Mucosa of descending colon (tissue), 3 donors: Measurements from ENCODE around the gene OSBPL3. TPM values are rescaled to one million over a fixed set of nuclear protein-coding genes. Genes with fewer than 3 reads are reported as not detected.

Experiments
- ATAC-seq: fragments of 200-7000 bp; cut with Tn5 transposase; one replicate; pipeline ENCODE4 v1.9.1; 2020; ENCODE audit warnings: mild to moderate bottlenecking, moderate library complexity
- DNase-seq, 3 donors: peaks; one replicate each; pipeline ENCODE4 v3.0.0-alpha.2; 2020
- H3K36me3 ChIP-seq: fragments of 200-600 bp; one replicate; pipeline ENCODE4 v1.8.0; 2021; ENCODE audit warnings: low read depth, mild to moderate bottlenecking
- H3K4me1 ChIP-seq: fragments of 200-600 bp; one replicate; pipeline ENCODE4 v1.8.0; 2021; ENCODE audit warnings: low read depth, mild to moderate bottlenecking
- H3K4me3 ChIP-seq: fragments of 200-600 bp; one replicate; pipeline ENCODE4 v1.8.0; 2021; ENCODE audit warnings: mild to moderate bottlenecking
- H3K9me3 ChIP-seq: fragments of 200-600 bp; one replicate; pipeline ENCODE4 v1.8.0; 2021; ENCODE audit warnings: mild to moderate bottlenecking
- intact Hi-C, 2 donors: fragments of 100-400 bp; cut with DNase I in 1 of 2; cut with micrococcal nuclease in 1 of 2; formaldehyde crosslinking; loops; one replicate each; pipeline versions ENCODE4 v1.11.0 to v1.11.1; 2022; cut with DNase I, micrococcal nuclease
- total RNA-seq, 3 donors: library from RNA; stranded (reverse); fragmentation: NEBNext Ultra II Directional in 2 of 3; extraction: Animal tissue kit (Norgen Biotek cat#: 25700) in 2 of 3; gene quantifications; one replicate each; pipeline versions ENCODE4 v1.2.1 to v1.2.4, GENCODE V29; 2021 to 2023
- TF ChIP-seq, protein P1 (sequence below): fragments of 200-600 bp; IDR thresholded peaks from one replicate; pipeline ENCODE4 v1.8.0; 2022; ENCODE audit warnings: antibody characterized with exemption, mild to moderate bottlenecking
- donor health status: DM: no; HTN: no; CAD: no; lungs with moderate emphysema.
- donor health status: DM: no; HTN: no; CAD: no.
- donor health status: DM: no; HTN: yes; CAD: no.

Gene OSBPL3
- total RNA-seq, 3 donors from 2014 or later, result 9.0 to 15.4 (median 10.6) TPM

DNA sequence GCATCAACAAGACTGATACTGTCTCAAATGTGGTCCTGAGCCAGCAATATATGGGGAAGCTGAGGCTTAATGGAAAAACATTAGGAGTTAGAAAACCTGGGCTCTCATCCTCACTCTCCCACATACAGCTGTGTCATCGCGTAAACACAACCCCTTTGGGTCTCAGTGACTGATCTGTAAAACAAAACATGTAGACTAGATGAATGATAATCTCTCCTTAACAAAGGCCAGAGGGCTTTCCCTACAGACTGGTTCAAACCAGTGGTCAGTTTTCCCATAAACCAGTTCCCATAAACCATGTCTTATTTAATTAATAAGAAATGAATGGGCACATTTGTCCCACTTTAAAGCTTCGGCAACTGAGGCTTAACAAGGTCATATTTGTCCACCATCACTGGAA is 48.1 kb downstream of the OSBPL3 start:
- intact Hi-C loops, result no loop called here
- TF ChIP-seq, protein P1, sequence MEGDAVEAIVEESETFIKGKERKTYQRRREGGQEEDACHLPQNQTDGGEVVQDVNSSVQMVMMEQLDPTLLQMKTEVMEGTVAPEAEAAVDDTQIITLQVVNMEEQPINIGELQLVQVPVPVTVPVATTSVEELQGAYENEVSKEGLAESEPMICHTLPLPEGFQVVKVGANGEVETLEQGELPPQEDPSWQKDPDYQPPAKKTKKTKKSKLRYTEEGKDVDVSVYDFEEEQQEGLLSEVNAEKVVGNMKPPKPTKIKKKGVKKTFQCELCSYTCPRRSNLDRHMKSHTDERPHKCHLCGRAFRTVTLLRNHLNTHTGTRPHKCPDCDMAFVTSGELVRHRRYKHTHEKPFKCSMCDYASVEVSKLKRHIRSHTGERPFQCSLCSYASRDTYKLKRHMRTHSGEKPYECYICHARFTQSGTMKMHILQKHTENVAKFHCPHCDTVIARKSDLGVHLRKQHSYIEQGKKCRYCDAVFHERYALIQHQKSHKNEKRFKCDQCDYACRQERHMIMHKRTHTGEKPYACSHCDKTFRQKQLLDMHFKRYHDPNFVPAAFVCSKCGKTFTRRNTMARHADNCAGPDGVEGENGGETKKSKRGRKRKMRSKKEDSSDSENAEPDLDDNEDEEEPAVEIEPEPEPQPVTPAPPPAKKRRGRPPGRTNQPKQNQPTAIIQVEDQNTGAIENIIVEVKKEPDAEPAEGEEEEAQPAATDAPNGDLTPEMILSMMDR, result no peak
- no peaks in the 10 kb centered on the region for H3K4me1 ChIP-seq
- H3K4me3 ChIP-seq, result no peak overlapping the region
- ATAC-seq, result no peak
- H3K9me3 ChIP-seq, result no peaks in the 10 kb centered on the region
- H3K36me3 ChIP-seq, result no peaks in the 10 kb centered on the region
- no peak for DNase-seq

DNA sequence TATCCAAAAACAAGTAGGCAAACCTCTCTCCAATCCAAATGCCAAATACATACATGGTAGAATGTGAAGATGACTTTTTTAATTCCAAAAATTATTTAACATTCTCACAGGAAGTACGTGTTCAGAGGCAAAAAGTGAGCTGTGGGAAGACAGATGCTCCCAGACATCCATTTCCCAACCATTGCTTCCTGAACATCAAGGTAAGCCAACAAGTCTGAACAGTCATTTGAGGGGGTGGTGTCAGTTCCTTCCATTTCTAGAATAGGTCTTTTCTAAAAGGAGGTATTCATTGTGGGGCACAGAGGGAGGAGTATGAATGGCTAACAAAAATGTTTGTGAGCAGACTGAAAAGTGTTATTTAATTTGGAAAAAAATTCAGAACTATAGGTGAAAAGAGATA is 49.1 kb downstream of the OSBPL3 start:
- intact Hi-C loops, result no loop called here
- ATAC-seq (no peak), DNase-seq (no peak)
- no peaks in the 10 kb centered on the region for H3K9me3 ChIP-seq
- no peaks in the 10 kb centered on the region for H3K4me1 ChIP-seq
- H3K36me3 ChIP-seq, result no peaks in the 10 kb centered on the region
- TF ChIP-seq, protein P1, result no peak
- no peak overlapping the region for H3K4me3 ChIP-seq

DNA sequence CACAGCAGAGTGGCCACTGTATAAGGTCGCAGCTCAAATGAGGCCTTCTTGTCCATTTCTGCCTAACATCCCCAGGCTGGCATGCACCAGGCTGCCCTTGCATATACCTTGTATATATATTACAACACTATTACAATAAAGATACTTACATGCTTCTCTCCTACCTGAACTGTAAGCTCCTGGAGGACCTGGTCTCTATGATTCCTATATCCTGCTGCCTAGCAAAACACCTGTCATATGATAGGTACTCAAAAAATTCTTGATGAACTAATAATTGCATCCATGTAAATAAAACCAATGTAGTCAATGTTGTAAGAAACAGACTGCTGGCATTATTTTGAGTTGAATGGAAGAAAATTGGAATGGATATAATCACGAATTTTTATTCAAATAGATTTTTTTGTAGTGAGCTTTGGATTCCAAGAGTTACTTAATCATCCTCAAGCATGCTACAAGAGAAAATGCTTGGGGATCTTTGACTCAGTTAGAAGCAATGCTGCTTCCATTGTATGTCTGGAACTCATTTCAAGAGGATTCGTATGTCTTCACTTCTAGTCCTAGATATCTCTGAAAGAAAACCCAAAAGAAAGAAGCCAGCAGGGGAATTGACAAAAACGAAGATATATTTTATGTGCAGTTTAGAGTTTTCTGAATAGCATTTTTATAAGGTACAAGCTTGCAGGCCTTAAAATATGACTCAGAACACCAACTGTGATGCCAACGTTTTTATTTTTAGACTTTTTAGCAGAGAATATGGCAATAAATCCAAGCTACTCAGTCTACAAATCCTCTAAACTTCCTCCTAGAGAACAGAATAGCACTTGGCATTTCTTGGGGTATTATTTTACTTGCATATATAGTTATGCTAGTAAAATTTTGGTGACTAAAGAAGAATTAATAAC is 53.1 kb downstream of the OSBPL3 start:
- Histone ChIP-seq H3K9me3 (no peaks in the 10 kb centered on the region), H3K4me3 (no peak overlapping the region), H3K4me1 (no peaks in the 10 kb centered on the region), H3K36me3 (no peaks in the 10 kb centered on the region)
- intact Hi-C loops, result no loop called here
- TF ChIP-seq, protein P1, result no peak
- ATAC-seq (no peak), DNase-seq (no peak)

DNA sequence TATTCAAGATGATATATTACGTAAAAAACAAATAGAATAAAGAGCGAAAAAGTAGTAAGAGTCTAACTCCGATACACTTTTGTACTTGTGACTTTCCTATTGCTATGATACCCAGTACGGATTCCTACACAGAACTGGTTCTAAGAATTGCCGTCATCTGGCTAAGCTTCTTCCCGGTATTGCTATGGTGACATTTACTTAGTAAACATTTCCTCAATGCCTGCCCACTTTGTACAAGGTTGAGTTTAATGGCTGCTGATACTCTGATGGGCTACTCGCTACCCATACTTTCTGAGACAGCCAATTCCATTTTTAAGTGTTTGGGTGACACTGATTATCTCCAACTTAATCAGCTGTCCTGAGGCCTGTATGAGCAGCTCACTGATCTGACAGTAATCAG is 55.6 kb downstream of the OSBPL3 start:
- Histone ChIP-seq H3K4me3 (no peak overlapping the region), H3K36me3 (no peaks in the 10 kb centered on the region), H3K4me1 (no peaks in the 10 kb centered on the region), H3K9me3 (no peaks in the 10 kb centered on the region)
- TF ChIP-seq, protein P1, result no peak
- ATAC-seq (peak; percentile 91), DNase-seq (no peak)
- intact Hi-C loops, result no loop called here

DNA sequence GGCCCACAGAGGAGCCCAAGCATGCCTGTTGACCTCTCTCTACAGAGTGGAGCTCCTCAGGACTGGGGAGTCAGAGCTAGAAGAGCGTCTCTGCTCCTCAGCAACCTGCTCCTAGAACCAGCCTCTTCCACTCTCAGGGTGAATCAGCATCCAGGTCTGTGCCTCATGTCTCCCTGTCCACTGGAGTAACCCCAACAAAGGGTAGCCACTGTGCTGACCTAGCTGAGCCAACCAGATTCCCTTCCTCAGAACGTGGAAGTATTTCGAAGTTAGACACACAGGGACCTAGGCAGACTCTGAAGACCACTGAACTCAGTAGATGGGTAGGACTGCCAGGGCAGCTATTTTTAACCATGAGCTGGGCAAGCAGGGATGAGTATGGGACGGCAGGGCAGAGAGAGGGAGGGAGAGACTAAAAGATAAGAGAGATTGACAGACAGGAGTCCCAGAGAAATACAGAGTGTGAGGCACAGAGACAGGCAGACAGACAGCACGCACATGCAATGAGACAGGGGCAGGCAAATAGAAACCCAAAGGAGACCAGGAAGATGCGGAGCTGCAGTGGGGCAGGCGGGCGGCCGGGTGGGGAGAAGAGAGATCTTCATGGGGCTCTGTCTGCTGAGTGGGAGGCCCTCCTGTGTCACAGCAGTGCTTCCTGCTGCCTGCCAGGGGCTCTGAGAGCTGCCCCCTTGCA is 56.7 kb downstream of the OSBPL3 start:
- Histone ChIP-seq H3K4me1 (no peaks in the 10 kb centered on the region), H3K4me3 (no peak overlapping the region), H3K36me3 (no peaks in the 10 kb centered on the region), H3K9me3 (no peaks in the 10 kb centered on the region)
- ATAC-seq (no peak), DNase-seq (no peak)
- TF ChIP-seq, protein P1, result no peak
- intact Hi-C loops, result no loop called here
